ENCODE data around the gene ABHD14A.
"Not testable (repeated sequence)": the region's sequence is repeated elsewhere in the genome, so short reads cannot be mapped to it uniquely, and the experiment has no call there.

Gene ABHD14A

DNA sequence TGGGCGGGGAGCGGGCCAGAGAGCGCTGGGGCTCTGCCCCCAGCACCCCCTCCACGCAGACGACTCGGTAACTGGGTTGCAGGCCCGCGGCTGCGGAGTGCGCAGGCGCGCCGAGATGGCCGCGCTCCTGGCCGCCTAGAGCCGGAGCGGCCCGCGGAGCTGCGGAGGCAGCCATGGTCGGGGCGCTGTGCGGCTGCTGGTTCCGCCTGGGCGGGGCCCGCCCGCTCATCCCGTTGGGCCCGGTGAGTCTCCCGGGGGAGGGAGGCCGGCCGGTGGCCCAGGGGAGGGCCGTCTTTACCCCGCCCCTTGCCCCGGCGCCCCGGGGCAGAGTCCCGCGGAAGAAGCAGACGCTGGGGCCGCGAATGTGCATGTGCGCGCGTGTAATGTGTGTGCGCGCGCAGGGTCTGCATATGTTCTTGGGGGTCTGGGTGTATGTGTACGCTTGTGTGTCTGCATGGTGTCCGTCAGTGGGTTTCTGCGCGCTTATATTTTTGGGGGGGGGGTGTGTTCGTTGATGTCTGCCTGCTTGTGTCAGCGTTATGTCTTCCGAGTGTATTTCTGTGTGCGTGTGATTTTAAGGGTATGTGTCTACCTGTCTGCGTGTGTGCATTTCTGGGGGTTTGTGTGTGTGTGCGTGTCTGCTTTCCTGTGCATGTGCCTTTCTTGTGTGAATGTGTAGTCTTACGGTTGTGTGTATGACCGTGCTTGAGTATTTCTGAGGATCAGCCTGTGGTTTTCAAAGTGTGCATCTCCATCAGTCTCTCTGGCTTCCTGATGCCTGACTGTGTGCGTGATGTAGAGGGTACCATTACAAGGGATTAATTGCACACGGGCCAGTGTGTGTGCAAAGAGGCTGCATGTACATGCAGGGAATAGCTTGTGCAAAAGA lies at the start of gene ABHD14A:
Gene ABHD14A (plus strand): TSS at position 102 of the 889 bp plus-strand sequence. CDS start 72 bp downstream, at position 174.
- DNase-seq (ENCODE audit: low read depth in 3 of 3), result peak; percentile 39 to 59 (median 46)

DNA sequence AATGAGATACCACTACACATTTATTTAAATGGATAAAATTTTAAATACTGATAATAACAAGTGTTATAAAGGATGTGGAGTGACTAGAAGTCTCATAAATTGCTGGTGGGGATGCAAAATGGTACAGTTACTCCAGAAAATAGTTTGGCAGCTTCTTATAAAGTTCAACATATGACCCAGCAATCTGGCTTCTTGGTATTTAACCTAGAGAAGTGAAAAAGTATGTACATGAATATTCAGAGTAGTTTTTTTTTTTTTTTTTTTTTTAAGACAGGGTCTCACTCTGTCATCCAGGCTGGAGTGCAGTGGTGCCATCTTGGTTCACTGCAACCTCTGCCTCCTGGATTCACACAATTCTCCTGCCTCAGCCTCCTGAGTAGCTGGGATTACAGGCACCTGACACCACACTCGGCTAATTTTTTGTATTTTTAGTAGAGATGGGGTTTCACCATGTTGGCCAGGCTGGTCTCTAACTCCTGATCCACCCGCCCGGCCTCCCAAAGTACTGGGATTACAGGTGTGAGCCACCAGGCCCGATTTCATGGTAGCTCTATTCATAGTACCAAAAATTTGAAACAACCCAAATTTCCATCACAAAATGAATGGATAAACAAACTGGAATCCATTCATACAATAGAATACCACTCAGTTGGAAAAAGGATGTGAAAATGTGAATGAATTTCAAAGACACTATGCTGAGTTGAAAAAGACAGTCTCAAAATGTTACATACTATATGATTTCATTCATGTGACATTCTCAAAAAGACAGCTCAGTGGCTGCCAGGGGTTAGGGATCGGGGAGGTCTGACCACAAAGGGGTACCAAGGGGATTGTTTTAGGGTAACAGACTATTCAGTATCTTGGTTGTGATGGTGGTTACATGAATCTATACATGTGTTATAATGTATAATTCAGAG lies 47.5 kb upstream of the ABHD14A start:
- no peak for DNase-seq (ENCODE audit: low read depth in 3 of 3)

DNA sequence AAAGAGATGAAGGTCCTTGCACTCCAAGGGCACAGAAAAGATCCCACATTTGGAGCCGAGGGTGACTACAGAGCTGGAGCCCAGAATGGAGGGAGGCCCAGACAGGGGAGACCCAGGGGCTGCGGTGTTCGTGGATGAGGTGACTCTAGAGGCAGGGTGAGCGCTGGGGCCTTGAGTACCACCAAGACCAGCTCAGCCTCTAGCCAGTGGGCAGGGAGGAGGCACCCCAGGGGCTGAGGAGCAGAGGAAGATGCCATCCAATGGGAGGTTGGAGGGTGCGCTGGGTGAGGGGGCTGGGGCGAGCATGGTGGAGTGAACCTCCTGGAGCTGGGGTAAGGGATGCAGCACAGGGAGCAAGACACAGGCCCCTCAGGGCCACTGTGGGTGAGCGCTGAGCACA lies 46.4 kb upstream of the ABHD14A start:
- DNase-seq (ENCODE audit: low read depth in 3 of 3), result no peak

DNA sequence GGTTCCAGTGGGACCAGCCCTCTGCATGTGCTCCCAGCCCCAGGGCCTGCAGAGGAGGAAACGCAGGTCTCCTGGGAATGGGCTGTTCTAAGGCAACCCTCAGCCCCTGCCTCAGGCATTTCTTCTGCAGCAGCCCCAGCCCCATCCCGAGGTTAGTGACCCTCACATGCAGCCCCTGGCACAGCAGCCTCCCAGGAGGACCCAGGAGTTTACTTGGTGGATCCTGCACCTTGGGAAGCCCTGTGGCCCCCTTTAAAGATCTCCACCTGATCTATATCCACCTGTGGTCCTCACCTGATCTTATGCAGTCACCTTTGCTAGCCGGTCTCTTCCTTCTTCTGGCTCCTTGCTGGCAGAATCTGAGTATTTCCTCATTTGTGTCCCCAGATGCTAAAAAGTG lies 45.9 kb upstream of the ABHD14A start:
- DNase-seq (ENCODE audit: low read depth in 3 of 3), result not testable (repeated sequence)

DNA sequence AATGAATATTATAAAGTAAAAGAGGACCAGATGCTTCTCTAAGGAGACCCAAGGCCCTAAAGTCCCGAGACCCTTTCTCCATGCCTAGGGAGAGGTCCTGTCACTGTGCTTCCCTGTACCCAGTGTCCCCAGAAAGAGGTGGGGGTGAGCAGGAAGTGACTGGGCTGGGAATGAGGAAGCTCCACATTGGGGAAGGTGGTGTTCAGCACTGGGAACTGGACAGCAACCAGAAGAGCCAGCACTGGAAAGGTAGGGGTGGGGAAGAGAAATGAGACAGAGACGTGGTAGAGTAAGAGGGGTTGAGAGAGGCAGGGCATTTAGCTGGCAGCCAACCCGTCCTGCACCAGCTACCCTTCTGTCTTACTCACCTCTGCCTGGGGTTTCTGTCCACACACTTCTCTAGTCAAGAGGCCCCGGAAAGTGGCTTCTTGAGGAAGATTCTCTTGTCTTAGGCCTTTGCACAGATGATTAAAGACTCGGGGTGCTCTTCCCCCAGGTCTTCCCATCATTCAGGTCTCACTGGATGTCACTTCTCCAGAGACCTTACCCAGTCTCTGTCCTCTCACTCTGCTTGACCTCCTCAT lies 45.4 kb upstream of the ABHD14A start:
- no peak for DNase-seq (ENCODE audit: low read depth in 3 of 3)

- no peak for DNase-seq (ENCODE audit: low read depth in 3 of 3)
Measured at GRCh38 chr3:51930439-51930838, 44.4 kb upstream of the ABHD14A start.

DNA sequence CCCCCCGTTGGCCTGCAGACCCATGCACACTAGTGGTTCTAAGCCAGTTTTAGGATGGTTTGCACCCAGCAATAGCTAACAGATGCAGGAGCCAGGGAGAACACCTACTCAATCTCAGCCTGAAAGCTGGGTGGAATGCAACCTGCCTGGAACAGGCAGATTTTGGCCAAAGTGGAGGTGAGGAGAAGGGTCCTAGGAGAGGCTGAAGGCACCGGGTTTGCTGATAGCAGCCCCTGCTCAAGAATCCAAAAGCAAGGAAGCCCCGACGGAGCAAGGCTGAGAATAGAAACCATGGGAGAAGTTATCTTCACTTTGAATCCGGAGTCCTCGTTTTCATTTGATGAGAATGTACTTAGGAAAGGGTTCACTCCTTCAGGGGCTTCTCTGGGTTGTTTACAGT lies 43.1 kb upstream of the ABHD14A start:
- DNase-seq (ENCODE audit: low read depth in 3 of 3), result no peak

GRCh38 chr3:51932471-51933370 lies 42.1 kb upstream of the ABHD14A start:
- DNase-seq (ENCODE audit: low read depth in 3 of 3), result no peak

DNA sequence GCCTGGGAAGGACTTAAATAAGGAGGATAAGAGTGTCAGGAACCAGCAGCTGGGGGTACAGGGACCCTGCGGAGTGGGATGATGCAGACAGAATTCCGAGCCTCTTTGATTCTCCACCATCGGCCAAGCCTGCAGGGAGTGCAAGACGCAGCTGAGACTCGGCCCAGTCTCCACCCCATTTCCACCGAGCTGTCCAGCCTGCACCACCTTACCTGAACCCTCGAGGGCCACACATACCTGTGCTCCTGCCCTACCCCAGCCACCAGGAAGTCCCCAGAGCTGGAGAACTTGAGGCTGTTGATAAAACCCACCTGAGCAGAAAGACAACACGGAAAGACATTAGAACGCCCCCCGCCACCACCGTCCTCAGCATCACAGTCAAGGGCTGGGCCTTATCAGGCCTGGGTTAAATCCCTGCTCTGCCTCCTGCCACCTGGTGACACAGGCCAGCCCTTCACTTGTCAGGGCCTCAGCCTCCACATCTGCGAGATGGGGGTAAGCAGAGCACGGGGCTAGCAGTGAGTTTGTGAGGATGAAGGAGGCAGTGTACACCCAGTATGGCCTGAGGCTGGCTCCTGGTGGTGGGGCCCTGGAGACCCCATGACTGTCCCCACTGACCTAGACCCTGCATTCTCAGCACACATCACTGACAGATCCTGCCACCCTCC lies 41.3 kb upstream of the ABHD14A start:
- no peak for DNase-seq (ENCODE audit: low read depth in 3 of 3)

DNA sequence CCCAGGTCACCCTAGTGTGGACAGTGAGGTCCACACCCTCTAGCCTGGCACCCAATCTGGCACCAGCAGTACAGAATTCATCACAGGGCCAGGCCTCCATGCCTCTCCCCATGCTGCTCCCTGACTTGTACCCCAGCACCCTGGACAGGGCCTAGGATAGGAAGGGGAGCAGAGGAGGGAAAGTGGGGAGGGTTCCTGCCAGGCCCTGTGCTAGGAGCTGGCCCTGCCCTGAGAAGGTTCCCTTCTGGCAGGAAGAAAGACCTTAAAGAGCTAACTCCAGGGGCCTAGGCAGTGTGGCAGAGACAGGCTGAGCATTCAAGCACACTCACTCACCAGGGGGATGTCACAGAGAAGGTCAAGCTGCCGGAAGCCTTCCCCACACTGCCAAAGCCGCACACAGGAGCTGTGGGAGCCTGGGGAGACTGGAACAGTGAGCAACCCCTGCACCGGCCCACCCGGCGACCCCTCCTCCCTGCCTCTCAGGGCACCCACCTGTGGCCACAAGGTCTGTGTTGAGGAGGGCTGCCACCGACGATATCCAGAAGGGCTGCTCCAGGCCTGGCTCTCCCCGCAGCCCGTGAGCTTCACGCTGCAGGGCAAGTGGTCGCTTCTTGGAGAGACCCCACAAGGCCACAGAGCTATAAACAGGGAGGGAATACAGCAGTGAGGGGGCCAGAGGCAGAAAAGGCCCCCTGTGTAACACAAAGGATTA lies 40.6 kb upstream of the ABHD14A start:
- DNase-seq (ENCODE audit: low read depth in 3 of 3), result no peak

DNA sequence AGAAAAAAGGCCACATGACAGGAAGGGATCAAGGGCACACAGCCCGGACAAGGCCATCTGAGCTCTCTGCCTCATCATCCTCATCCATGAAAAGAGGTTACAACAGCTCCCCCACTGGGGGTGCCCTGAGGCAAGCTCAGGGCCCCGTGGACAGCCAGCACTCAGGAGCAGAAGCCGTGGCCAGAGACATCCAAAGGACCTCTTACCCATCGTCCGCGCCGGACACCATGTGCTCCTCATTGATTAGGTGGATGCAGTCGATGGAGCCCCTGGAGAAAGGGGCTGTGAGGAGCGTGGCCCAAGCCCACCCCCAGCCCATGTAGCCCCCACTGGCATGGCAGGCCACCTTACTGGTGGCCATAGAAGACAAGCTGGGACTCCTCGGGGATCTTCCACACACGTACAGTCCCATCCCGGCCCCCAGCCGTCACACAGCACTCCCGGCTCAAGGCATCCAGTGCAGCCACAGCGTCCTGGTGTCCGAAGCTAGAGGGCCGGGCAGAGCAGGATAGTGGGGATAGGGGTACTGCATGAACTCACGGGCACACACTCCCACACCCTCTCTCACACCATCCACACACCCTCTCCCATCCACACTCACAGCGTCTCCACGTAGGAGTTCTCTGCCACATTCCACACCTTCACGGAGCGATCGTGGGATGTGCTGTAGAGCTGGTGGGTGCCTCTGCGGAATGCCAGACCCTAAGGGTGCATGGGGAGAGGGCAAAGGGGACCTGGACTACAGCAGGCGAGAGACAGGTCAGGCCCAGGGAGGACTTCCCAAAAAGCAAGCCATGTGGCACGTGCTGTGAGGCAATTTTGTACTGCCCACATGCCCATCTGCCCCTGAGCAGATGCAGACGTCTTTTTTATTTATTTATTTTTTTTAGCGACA lies 39.6 kb upstream of the ABHD14A start:
- no peak for DNase-seq (ENCODE audit: low read depth in 3 of 3)

- no peak for DNase-seq (ENCODE audit: low read depth in 3 of 3)
Measured at GRCh38 chr3:51935886-51936755, 38.7 kb upstream of the ABHD14A start.

- DNase-seq (ENCODE audit: low read depth in 3 of 3), result no peak
Measured at GRCh38 chr3:51937014-51937413, 37.9 kb upstream of the ABHD14A start.

DNA sequence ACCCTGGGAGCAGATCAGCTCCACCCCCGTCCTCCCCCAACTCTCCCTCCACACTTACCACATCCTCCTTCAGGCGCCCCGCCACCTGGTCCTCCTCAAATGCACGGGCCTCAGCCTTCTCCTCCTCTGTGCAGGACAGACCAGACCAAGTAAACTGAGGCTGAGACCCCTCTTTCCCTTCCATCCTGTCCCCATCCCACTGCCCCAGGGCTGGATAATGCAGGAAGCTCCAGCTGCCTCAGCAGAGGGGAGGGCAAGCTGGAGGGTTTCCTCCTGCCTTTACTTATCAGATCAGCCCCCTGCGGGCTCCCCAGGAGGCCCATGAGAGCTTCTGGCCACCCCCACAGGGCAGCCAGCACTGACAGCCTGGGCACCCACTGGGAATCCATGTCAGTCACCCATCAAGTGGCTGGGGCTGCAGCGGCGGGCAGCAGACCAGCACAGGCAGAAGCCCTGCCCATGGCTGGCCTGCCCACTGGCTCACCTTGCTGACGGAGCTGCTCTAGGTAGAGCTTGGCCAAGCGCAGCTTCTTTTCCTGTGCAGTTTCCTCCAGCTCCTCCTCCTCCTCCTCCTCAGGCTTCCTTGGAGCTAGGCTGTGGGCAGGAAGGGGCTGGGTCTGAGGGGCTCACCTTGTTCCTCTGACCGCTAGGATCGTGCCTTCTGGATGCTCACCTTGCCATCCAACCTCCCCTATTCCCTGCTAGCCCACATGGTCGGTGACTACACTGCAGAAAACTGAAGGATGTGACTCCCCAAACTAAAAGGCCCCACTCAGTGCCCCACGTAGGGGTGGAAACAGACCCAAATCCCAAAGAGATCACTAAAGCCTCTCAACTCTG lies 37.0 kb upstream of the ABHD14A start:
- DNase-seq (ENCODE audit: low read depth in 3 of 3), result no peak

DNA sequence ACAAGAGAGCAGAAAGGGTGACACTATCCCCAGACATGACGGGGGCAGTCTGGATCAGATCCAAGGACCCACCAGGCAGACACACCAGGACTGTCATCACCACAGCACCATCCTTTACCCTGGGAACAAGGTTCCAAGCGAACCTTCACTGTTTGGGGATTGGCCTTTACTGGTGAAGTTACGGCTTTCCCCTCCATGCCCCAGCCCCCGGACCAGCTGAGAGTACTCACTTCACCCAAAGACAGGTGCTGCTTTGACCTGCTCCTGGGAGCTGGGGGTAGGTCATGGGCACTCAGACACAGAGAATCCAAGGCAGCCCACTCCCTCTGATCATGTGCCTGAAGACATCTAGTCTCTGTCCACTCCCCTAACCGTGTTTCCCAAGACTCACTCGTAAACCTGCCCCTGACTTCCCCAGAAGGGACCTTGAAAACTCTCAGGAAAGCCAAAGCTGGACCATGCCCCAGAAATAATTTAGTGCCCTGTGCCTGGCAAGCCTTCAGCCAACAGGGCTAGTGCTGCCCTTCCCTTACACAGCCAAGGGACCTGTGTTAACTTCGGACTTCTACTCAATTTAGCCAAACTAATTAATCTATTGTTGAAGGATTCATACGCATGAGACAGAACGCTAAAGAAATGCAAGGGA lies 36.0 kb upstream of the ABHD14A start:
- no peak for DNase-seq (ENCODE audit: low read depth in 3 of 3)

- DNase-seq (ENCODE audit: low read depth in 3 of 3), result no peak
Measured at GRCh38 chr3:51940648-51941462, 34.0 kb upstream of the ABHD14A start.
